Stimulated activated CD4-positive, alpha-beta T cell treated with anti-CD3 and anti-CD28 coated beads, TNF-alpha, amount 100 ng/mL, for 4 hours (primary cell): Measurements from ENCODE around the gene ACO1.

ENCODE experiments used
- DNase-seq, 3 experiments: peaks; one replicate each; pipeline ENCODE4 v3.0.0-alpha.2; 2020; ENCODE audit warnings: low read depth in 3 of 3

Gene ACO1

GRCh38 chr9:32490601-32491000 lies 106.2 kb downstream of the ACO1 start:
- no peak for DNase-seq

DNA sequence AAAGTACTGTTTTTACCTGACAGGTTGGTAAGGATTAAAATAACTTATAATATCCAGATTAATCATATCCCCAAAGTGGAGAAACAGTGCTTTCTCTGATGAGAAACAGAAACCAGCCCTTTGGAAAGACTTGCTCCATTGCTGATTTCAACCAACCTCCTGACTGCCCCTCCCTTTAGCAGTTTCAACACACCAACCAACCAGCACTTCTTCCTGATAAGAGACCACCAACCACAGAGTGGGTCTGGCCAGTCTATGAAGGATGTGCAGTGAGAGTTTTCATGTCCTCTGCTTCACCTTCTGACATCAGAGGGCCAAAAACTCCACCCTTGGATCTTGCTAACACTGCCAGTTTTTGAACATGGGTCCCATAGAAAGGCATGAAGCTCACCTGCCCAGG lies 113.5 kb downstream of the ACO1 start:
- no peak for DNase-seq

GRCh38 chr9:32500768-32501167 lies 116.3 kb downstream of the ACO1 start:
- no peak for DNase-seq

- no peak for DNase-seq
Observed at GRCh38 chr9:32501868-32502267, 117.4 kb downstream of the ACO1 start.

DNA sequence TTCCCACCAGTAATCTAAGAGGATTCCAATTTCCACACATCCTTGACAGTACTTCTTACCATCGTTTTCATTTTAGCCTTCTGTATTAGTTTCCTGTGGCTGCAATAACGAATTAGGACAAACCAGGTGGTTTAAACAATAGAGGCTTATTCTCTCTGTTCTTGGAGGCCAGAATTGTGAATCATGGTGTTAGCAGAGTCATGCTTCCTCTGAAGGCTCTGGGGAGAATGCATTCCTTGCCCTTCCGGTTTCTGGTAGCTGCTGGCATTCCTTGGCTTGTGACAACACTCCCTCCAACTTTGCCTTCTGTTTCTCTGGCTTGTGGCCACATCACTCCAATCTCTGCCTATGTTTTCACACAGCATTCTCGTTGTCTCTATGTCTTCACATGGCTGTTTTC lies 118.0 kb downstream of the ACO1 start:
- no peak for DNase-seq

DNA sequence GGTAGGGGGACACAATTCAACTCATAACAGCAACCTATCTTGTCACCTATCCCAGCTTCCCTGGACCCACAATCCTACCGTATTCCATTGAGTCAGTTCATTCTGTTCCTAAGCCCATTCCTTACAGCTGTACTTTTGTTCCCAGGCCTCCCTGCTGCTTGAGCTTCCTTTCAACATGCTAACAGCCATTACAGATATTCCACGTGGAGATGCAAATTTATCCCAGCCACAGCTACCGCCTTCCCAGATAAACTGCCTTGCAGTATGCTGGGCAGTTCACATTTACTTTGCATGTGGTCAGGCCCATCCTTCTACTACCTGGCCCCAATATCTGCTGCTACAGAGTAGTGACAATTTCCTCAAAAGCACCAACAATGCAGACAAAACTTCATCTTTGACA lies 118.6 kb downstream of the ACO1 start:
- DNase-seq: no peak
